ENCODE measurements around the gene AHNAK2. TPM values are rescaled to one million over a fixed set of nuclear protein-coding genes. Genes with fewer than 3 reads are reported as not detected.

The AHNAK2 gene
- total RNA-seq, result under 1 TPM in 1 of 2 experiments, not detected in 1; 0.07 TPM

DNA sequence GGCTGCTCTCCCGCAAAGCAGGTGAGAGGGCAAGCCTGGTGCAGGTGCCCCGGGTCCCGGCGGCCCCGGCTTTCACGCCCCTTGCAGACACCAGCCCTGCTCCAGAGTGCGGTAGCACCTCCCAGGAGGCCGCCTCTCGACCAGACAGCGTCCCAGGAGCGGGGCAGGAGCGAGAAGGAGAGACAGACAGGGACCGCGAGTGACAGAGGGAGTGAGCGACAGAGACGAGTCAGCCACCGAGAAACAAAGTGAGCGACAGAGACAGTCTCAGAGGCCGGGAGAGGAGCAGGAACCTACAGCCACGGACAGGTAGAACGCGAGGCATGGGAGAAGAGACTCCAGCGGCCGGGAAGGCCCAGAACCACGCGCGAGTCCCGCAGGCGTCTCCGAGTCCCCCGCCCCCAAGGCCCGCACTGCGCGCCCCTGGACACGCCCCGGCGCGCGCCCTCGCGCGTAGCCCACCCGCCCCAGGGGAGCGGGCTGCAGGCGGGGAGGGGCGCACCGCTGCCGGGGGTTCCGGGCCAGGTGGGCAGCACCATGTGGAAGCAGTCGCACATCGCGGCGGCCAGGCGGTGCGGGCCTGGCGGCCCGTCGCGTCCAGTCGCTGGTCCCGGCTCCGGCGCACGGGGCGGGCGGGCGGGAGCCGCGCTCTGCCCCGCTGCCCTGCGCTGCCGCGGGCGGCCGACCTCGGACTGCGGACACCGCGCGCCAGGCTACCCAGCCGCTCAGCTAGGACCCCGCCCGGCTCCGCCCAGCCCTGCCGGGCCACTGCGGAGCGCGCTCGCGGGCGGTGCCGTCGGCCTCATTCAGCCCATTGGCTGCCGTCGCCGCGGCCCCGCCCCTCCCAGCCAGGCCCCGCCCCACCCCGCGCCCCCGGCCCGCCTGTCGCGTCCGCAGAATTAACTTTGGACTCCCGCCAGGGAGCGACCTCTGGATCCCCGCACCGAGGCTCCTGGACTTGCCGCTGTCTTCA lies at the start of gene AHNAK2:
Gene AHNAK2 (minus strand): TSS at position 694 of the 973 bp plus-strand sequence. CDS start 137 bp downstream, at position 557.

GRCh38 chr14:105020815-105021655 lies 42.9 kb upstream of the AHNAK2 start, which contains the start of gene CDCA4:
TSS of gene CDCA4 (minus strand) at chr14:105021083. CDS start at chr14:105011929, 9,154 bp downstream.

DNA sequence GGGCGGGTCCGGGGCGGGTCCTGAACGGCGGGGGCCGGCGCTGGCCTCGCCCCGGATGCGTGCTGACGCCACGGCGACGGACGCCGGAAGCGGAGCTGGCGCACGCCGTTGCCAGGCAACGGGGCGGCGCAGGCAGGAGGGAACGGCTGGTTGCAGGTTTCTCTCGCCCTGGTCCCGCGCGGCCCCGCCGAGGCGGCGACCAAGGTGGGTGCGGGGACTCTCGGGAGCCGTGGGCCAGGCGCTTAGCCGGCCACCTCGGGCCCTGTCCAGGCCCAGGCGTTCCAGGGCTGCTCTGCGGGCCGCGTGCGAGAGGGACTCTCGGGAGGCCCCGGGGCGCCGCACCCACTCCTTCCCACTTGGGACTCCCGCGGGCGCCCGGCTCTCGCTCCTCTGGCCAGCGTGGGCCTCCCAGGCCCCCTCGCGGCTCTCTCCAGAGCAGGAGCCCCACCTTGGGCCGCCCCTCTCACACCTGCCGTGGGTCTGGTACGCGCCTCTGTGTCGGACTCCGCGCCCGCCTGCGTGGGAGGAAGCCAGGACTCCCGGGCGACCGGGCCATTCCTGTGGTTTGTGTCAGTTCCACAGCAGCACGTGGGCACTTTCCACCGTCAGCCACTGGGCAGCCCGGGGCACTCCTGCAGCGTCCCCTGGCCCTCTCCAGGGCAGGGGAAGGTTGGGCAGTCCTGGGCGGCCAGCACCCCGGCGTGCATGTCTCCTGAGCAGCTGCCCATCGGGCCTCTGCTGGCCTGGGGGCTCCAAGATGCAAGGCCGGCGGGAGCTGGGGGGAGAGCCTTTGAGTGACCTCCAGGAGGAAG lies 7.7 kb upstream of the AHNAK2 start, which contains the start of gene CLBA1:
Gene CLBA1 (plus strand): TSS at position 114 of the 812 bp plus-strand sequence. CDS start 644 bp downstream, at position 758.

DNA sequence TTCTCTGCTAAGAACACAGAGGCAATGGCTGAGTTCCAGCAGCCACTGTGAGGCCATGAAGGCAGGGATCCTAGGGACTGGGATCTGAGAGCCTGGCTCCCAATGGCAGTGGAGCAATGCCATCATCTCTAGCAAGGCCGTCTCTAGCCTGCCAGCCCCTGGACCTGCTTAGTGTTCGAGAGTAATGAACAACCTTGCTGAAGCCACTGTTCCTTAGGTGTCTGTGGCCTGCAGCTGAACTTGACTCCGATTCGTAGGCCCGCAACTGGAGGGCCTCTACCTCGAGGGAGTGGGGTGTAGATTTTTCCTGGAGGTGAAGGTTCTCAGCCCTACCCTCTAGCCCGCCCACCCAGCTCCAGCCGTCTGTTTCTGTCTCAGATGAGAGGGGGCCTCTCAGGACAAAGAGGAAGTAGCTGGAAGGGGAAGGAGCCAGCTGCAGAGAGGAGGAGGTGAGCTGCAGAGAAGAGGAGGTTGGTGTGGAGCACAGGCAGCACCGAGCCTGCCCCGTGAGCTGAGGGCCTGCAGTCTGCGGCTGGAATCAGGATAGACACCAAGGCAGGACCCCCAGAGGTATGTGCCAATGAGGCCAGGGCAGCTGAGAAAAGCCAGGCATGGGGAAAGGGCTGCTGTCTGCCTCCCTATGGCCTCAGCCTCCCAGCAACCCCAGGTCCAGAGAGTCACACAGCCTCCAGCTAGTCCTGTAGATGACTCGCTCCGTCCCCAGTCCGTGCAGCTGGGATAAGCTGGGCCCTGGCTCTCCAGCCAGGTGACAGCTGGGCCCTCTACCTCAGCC lies 53.6 kb downstream of the AHNAK2 start, which contains the start of gene PLD4:
Gene PLD4 (plus strand): TSS at position 459 of the 793 bp plus-strand sequence. CDS start 2,262 bp downstream, outside the sequence.

Other genes starting within 250 kb of the AHNAK2 start
- 10 to 100 TPM; 76.5 to 84.2 TPM for gene SIVA1, start 225.2 kb downstream of the AHNAK2 start, total RNA-seq
- gene AKT1, start 182.6 kb downstream of the AHNAK2 start, total RNA-seq, result 100 to 1,000 TPM; 137 to 139 TPM
- 1 to 10 TPM; 5.1 to 5.6 TPM for gene ZBTB42, start 177.3 kb downstream of the AHNAK2 start, total RNA-seq
- 1 to 10 TPM; 4.7 to 4.9 TPM for gene CEP170B, start 113.1 kb downstream of the AHNAK2 start, total RNA-seq
- not detected for gene PLD4, start 53.5 kb downstream of the AHNAK2 start, total RNA-seq
- gene CLBA1, start 7.4 kb upstream of the AHNAK2 start, total RNA-seq, result under 1 TPM; 0.43 to 0.48 TPM
- gene CDCA4, start 42.7 kb upstream of the AHNAK2 start, total RNA-seq, result 10 to 100 TPM; 39.9 to 42.4 TPM
- gene GPR132, start 87.1 kb upstream of the AHNAK2 start, total RNA-seq, result 10 to 100 TPM; 45.0 to 46.9 TPM
- gene JAG2, start 190.4 kb upstream of the AHNAK2 start, total RNA-seq, result 1 to 10 TPM; 6.2 to 6.9 TPM
- 10 to 100 TPM; 39.1 to 42.4 TPM for gene NUDT14, start 202.9 kb upstream of the AHNAK2 start, total RNA-seq

All from activated naive CD4-positive, alpha-beta T cell treated with anti-CD3 and anti-CD28 coated beads, Interleukin-2, amount 10 ng/mL, durations not matched to agents 5 hours and 36 hours (primary cell).